ENCODE measurements around the gene DSTN. TPM values are rescaled to one million over a fixed set of nuclear protein-coding genes. Genes with fewer than 3 reads are reported as not detected.

Gene DSTN
- total RNA-seq (2014; rRNA removed; shearing (Covaris generic)): 541 and 689 TPM in 2 replicates

DNA sequence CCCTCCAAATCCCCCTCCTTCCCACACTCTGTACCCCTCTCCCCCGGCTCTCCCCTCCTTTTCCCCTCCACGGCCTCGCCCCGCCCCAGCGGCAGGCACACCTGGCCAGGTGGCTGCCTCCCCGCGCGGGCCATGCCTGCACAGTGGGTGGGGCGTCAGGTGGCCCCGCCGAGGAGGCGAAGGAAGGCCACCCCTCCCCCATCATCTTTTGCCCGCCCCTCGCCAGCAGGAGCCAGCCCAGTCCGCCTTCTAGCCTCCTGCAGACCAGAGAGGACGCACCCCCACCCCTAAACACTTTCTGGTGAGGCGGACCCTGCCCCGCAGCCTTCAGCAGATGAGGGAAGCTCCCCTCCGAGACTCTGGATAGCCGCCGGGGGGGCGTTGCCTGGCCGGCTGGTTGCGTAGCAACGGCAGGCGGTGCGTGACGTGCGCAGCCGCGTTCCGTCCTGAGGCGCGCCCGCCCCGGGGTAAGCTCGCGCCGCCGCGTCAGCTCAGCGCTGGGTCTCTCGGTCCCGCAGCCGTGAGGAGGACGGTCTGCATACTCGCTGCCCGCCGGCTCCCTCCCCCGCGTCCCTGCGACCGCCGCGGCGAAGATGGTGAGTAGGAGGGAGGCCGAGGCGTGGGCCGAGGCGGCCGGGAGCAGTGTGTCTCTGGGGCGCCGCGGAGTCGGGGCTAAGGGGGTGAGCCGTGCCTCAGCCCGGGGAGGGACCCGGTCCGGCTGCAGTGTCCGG is at the start of gene DSTN:
DSTN (plus strand) TSS at position 460 of the 731 bp plus-strand sequence; CDS start at position 594, 134 bp downstream.
- DNase-seq (ENCODE audit: low read depth): peak; percentile 97

DNA sequence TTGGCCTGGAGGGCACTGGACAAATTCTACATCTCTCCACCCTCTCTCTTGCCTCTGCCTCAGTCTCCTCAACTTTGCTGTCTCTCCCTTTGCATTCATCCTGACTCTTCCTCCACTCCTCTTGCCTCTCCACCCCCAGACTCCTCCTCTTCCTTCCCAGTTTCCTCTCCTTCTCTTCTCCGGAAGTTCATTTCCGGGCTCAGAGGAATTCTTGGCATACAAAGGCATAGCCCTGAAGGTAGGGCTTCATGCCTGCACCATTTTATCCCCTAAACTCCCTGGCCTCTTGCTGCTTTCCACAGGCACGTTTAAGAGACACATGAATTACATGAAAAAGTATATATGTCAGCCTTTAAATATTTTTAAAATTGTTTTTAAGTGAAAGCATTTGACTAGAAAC is 49.3 kb upstream of the DSTN start:
- DNase-seq (ENCODE audit: low read depth): peak; percentile 47

DNA sequence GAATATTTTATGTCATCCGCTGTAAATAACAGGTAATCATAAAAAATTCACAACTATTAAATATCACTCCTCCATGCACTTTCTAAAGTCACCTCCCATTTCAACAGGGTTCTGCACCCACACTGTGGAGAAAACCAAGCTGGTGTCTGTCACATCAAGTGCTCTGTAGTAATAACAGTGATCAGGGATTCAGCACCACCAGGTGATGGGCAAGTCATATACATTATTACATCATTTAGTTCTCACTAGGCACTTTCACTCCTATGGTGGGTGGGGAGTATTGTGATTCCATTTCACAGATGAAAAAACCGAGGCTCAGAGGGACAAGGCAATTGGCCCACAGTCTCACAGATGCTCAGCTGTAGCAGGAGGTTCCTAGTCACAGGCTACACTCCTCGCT is 47.3 kb upstream of the DSTN start:
- DNase-seq (ENCODE audit: low read depth): no peak

DNA sequence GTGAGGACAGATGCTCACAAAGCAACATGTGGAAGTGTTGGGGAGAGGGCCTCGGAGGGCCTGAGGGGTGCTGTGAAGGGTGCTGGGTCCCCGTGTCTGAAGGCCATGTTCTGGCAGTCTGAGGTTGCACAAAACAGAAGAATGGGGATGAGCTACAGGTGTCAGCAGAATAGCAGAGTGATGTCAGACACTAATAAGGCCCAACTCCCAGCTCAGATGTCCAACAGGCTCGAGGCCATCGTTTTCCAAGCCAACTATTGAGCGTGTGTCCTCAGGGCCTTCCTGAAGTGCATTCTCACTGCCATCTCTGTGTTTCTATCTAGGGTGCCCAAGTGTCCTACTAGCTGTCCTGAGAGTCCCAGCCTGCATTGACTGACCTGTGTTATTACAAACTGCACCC is 46.5 kb upstream of the DSTN start:
- no peak for DNase-seq (ENCODE audit: low read depth)

DNA sequence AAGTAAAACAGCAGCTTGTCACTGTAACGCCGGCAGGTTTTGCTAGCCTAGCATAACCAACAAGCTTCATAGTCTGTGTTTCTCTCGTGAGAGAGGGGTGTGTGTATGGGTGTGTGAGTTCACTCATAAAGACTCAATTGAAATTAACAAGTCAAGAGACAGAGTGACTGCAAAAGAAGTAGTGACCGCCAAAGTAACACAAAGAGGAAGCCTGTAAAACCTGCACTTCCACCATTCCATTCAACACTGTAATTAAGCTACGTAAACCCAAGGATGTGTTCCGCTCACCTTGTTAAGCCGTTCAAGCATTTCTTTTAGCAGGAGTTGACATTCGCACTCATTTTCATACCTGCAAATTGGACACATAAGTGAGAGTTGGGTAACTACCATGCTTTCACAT is 45.3 kb upstream of the DSTN start:
- no peak for DNase-seq (ENCODE audit: low read depth)

DNA sequence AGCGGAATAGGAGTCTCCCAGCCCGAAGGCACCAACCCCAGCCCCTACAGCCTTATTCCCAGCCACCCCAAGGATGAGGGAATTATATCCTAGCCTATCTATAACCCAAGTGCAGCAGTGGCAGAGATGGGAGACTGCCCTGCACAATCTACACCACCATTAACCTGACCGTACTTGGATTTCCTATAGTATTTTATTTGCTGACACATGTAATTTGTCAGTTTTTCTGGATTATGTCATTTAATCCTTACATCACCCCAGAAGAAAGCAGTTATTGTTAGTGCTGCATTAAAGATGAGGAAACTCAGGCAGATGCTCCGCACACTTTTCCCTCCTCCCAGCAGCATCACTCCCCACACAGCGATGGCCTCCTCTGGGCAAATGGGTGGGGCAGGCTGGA is 44.7 kb upstream of the DSTN start:
- DNase-seq (ENCODE audit: low read depth): no peak

DNA sequence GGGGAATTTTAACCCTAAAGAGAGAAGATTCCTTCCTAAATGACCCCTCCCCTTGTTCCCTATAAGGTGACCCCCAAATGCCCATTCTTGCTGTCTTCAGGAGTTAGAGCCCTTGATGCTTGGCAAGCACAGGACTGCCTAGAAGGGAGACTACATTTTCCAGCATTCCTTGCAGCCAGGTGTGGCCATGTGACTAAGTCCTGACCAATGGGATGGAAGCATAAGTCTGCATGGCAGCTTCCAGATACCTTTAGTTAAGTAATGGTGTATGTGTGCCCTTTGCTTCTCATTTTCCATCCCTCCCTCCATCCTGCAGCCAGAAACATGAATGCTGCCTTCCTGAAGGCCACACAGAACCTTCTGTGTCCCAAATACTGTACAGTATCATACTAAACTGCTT is 44.2 kb upstream of the DSTN start:
- DNase-seq (ENCODE audit: low read depth): peak; percentile 45

DNA sequence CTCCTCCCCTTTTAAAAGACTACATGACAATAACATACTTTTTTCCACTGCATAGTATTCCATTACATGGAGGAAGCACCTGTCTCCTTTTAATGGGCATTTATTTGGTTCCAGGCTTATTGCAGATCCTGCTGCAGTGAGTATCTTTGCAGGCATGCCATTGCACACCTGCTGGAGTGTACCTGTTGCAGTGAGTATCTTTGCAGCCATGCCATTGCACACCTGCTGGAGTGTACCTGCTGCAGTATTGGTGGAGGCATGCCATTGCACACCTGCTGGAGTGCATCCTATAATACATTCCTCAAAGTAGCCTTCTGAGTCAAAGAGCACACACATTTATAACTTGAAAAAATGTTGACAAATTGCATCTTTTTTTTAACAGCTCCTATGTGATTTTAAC is 40.3 kb upstream of the DSTN start:
- no peak for DNase-seq (ENCODE audit: low read depth)

DNA sequence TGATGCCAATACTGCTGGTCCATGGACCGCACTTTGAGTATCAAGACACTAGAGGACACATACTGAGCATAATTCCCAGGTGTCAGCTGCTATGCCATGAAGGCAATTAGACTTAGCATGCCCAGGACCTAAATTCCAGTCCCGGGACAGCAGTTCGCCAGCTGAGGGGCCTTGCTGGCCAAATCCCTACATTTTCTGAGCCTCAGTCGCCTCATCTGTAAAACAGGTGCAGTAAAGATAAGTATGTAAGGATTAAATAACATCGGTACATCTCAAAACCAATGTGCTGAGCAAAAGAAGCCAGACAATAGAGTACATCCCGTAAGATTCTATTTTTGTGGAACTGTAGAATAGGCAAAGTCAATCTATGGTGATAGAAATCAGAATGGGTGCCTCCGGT is 39.7 kb upstream of the DSTN start:
- DNase-seq (ENCODE audit: low read depth): no peak

DNA sequence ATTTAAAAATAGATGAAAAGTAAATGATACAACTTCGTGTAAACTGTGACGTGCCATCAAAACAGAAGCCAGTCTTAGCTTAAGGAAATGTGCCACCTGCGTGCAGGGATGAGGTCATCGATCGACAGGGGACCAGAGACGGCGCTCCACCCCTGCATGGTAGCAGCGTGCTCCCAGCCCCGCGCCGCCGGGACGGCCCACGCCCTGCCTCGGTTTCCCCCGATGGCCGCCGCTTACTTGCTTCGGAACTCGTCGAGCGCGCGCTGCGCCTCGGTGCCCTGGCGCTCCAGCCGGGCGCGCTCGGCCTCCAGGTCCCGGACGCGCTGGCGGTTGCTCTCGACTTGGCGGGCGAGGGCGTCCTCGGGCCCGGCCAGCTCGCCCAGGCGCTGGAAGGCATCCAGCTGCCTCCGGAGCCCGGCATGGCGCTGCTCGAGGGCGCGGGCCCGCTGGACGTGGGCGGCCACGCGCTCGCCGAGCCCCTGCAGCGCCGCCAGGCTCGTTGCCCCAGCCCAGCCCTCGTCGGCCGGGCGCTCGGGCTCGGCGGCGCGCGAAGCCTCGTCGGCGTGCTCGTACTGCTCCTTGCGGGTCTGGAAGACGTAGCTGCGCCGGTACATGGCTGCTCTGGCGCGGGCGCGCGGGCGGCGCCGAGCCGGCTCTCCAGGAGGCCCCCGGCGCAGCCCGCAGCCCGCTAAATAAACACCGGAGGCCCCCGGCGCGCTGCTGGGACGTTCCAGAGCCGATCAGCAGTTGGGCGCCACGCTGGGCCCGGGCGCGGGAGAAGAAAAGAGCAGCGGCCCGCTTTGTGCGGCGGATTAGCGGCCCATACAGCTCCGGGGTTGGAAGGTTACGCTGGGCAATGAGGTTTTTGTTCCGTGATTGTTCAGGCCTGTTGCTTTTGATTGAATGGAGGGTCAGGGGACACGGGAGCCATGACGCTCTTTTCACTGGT is 38.9 kb upstream of the DSTN start, which contains the start of gene BFSP1:
BFSP1 (minus strand) TSS at position 664 of the 949 bp plus-strand sequence; CDS start at position 614, 50 bp downstream.
- DNase-seq (ENCODE audit: low read depth): peak; percentile 79

DNA sequence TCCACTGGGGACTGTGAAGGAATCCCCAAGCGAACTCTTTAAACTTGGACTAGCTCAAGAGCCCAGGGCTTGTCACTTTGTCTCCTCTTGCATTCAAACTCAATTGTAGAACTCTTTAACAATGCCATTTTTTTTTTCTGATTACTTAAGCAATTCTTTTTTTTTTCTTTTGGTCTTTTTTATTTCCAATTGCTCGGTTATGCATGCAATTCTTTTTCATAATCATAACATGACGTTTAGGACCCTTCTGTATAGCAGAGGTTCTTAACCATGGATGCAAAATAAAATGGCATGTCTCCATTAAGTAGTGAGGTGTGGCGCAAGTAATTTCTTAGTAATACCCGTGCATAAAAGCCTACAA is 38.2 kb upstream of the DSTN start:
- no peak for DNase-seq (ENCODE audit: low read depth)

DNA sequence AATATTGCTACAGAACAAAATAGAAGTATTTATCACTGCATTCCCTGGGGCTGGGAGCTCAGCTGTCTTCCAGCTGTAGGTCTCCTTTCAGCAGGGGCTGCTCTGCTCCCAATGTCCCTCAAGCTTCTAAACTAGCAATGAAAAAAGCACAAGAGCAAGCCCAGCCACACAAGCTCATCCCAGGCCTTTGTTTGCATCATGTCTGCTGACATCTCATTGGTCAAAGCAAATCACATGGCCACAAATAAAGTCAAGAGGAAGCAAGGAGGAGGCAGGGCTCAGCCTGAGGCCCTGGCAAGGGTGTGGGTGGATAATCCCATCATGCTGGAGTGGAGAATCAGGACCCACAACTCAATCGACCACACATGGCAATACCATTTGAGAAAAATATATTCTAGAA is 36.5 kb upstream of the DSTN start:
- peak; percentile 90 for DNase-seq (ENCODE audit: low read depth)

DNA sequence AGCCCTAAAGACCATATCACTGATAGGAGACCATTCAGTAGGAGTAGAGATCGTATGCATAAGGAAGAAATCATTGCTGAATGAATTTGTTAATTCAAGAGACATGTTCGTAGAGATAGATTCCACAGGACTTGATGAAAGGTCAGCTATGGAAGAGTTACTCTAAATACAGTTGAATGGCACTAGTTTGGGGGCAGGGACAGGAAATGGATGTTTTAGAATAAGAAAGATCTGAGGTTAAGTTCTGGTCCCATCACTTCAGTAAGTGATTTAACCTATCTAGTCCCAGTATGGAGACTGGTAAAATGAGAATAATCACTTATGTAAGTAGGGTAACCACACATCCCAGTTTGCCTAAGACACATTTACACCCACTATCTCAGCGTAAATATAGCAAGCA is 35.8 kb upstream of the DSTN start:
- no peak for DNase-seq (ENCODE audit: low read depth)

DNA sequence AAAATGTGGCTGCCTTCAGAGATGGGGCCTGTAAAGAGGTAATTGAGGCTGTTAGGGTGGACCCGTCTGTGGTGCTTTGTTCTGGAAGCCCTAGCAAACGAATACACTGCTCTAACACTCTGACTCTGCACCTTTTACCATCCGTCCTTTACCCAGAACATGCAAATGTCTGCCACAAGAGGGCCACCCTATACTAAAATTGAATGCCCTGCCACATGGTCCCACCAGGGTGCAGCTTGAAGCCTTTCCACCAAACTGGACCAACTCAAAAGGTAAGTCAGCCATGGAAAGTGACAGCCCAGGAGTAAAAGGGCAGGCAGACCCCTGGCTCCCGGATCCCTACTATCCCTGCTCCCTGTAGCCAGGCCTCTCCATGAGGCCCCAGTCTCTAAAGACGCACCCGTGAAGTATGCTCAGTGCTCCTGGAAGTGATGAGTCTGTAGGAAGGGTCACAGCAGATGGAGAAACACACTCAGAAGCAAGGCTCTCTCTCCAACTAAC is 32.9 kb upstream of the DSTN start:
- DNase-seq (ENCODE audit: low read depth): peak; percentile 83

DNA sequence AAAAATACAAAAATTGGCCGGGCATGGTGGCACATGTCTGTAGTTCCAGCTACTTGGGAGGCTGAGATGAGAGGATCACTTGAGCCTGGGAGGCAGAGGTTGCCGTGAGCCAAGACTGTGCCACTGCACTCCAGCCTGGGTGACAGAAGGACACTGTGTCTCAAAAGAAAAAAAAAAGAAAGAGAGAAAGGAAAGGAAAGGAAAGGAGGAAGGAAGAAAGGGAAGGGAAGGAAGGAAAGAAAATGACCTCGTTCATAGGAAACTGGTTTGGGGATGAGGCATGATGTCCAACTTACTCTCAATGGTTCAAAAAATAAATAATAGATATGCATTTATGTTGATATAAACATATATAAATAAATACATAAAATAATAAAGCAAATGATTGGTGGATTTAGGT is 31.9 kb upstream of the DSTN start:
- no peak for DNase-seq (ENCODE audit: low read depth)

DNA sequence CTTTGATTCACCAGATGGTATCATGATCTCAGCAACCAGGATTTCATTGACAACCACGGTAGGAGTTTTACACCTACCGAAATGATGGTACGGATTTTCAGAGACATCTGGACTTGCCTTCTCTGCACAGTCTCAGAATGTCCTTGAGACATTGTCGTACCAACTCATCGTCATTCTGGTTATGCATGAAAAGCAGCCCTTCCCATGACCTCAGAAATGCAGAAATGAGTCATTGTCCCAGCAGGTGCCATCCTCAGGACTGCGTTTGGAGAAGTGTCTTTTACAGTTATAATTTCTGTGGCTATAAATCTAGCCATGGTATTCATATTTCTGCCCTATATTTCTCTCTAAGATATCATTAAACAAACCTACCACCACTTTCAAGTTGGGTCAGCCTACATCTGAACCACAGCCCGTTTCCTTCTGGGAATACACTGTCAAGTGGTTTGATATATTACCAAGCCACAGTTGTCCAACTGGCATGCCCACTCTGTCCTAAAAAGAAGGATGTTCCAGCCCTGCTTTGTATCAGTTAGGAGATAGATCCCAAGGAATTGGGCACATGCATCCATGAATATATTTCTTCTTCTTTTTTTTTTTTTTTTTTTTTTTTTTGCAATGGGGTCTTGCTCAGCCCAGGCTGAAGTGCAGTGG is 31.2 kb upstream of the DSTN start:
- peak; percentile 28 for DNase-seq (ENCODE audit: low read depth)

DNA sequence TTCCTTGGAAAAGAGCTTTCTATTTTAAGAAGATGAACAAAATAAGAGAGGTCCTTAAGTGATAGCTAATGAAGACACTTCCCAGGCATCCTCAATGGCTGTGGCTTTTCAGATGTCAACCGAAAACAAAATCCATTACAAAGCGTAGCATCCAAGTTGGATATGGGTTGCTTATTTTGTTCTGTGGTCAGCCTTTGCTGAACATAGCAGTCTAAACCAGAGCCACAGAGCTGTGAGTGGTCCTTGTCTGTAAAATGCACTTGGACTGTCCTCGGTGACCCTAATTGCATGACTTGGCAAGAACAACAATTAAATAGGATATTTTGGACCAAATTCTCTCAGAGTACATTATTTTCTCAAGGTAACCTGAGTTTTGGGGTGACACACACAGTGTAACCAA is 28.3 kb upstream of the DSTN start:
- no peak for DNase-seq (ENCODE audit: low read depth)

DNA sequence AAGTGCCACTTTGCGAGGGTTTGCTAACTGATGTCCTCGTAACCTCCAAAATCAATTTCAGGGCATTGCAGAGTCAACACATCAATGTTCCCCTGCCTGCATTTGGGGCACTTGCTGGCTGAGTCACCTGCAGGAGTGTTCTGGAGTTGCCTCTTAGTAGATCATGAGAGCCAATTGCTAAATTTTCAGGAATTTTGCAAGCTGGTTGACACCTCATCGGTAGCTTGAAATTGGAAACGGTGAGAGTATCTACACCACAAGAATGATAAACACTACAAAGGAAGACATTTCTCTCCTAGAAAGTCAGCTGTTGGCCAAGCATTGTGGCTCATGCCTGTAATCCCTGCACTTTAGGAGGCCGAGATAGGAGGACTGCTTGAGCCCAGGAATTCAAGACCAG is 27.9 kb upstream of the DSTN start:
- DNase-seq (ENCODE audit: low read depth): peak; percentile 59

DNA sequence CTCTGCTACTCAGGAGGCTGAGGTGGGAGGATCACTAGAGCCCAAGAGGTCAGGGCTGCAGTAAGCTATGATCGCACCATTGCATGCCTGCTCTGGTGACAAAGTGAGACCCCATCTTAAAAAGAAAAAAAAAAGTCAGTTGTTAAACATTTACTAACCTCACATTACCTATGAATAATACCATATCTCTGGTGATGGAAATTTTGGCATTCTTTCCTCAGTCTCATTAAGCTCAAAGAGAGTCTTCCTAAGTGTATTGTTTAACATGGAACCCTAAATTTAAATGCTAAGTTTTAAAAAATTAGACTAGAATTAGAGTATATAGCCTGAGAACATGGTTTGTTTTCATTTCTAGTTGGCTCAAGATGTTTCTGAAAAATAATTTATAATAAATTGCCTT is 27.4 kb upstream of the DSTN start:
- no peak for DNase-seq (ENCODE audit: low read depth)

DNA sequence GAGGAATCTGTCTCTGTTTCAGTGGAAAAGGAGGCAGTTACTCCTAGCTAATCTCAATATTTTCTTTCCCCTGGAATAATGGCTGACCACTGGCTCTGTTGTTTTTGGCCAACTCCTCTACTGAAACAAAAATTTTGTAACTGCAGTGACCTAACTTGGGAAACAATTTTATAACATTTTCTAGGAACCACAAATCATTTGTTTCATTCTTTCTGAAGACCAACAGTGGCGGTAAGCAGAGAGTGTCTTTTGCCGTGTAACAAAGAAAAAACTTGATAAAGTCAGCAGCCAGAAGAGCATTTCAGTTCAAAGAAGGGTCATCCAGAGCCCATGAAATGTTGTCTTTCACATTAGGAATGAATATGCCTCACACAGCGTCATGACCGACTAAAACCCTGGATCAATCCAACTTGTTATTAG is 26.9 kb upstream of the DSTN start:
- DNase-seq (ENCODE audit: low read depth): peak; percentile 69

DNA sequence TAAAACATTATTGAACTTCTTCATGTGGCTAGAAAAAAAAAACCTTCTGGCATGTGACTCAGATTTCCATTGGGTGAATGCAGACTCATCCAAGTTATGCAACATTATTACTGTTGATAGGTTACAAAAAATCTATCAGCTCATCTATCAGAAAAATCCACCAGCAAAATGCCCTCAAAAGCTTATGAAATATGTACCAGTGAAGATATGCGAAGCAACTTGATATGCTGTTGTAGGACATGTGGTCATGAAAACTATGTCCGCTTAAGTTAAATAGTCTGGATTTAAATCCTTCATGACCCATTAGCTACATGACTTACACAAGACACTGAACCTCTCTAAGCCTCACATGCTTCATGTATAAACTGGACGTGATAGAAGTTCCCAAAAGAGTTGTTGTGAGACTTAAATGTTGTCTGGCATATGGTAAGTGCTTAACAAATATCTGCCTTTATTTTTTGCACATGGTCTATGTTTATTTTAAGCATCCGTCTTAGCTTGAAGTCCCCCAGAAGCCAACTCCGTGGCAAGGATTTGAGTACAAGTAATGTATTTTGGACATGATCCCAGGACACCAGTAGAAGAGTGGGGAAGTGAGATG is 26.2 kb upstream of the DSTN start:
- no peak for DNase-seq (ENCODE audit: low read depth)

DNA sequence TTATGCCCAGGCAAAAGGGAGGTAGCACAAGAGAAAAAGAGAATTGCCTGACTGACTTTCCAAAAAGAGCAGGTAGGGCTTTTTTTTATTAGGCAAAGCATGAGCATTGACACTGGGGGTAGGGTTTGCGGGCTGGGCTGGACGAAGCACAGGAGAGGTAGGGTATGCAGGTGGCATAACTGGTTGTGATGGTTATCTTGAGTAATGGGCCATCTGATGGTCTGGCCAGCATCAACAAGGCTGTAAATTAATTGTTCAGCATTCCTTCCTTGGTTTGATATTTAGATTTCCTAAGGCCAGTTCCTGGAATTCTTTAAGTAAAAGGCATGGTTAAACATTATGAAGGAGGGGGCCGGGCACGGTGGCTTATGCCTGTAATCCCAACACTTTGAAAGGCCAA is 24.7 kb upstream of the DSTN start:
- no peak for DNase-seq (ENCODE audit: low read depth)
